Muscle of back (tissue), 11 donors: Measurements from ENCODE around the gene RDH5. TPM values are rescaled to one million over a fixed set of nuclear protein-coding genes. Genes with fewer than 3 reads are reported as not detected.

Experiments
- DNase-seq, 3 donors: peaks; one replicate each; pipeline versions ENCODE4 v3.0.0 to v3.0.0-alpha.2; 2013
- polyA plus RNA-seq, 10 donors: library from polyadenylated mRNA; unstranded; fragments of 120-200 nt; gene quantifications; one replicate each; pipeline ENCODE4 v1.2.1, GENCODE V29; 2013; ENCODE audit not compliant: insufficient read length in 10 of 10

Gene RDH5
- polyA plus RNA-seq, 10 donors: 9.3 to 49.9 (median 19.5) TPM

DNA sequence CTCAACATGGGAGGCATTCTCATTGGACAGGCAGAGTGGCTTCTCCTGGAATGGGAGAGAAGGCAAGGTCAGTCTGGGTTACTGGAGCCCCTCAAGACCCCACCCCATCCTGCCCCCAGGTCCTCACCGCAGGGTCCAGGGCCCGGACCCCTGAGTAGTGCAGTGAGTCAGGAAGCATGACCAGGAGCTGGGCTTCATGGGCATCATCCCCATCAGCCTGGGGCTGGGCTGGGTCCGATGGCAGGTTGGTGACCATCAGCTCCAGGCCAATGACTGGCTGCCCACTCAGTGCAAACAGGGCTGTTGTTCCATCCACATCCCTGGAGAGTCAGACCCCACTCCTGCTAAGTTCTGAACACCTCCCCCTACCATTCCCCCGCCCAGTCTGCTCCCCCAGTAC, 25.5 kb upstream of the RDH5 start:
- no peak for DNase-seq

DNA sequence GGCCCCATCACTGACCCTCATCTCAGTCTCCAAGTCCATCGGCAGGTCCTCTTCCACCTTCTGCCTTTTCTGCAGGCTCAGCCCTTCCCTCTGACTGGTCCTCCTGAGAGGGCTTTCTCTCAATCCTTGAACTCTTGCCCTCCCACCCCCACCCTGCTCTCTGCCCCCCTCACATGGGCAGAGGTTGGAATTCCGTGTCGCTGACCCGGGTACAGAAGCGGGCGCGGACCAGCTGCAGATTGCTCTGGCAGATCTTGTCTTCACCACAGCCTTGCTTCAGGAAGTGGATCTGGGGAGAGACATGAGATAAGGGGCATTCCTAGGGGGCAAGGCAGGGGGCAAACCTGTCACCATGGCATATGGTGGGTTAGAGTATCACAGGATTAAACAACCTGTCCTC, 24.8 kb upstream of the RDH5 start:
- DNase-seq: no peak

DNA sequence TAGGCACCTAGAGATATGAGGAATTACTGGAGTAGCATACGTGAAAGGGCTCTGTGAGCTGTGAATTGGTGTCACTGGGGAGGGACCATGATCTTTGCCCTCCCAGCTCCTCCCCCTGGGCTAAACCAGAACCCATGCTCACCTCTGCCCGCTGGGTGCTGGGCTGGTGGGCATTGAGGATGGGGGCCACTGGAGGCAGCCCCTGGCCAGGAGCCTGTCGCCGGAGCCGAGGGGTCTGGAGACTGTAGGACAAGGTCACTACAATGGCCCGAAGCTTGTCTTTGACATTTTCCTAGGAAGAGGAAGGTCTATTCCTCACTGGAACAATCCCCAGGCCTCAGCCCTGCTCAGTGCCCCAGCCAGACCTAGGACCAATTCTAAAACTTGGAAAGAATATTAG, 24.1 kb upstream of the RDH5 start:
- no peak for DNase-seq

DNA sequence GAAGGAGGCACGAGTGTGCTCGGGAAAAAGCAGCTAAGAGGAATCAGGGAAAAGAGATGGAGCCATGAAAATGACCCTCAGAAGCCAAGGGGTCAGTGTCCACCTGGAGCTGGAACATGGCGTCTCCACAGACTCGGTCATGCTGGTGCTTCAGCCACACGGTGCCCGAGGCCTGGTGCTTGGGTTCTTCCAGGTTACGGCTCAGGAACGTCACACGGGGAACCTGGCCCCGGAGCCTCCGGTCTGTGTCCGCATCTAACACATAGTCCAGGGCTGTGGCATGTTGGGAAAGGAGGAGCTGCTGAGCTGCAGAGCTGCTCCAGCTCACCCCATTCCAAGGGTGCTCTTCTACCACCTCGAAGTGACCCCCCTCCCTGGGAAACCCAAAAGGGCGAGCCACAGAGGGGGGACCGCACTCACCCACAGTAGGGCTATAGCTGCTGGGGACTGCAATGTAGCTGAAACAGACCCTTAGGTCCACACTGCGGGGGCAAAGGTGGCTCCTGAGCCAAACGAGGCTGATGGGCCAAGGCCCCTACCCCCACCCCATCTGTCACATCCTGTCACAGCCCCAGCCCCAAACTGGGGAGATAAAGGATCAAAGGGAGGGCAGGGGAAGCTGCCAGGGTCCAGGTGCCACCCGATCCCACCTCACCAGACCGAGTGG, 23.3 kb upstream of the RDH5 start:
- no peak for DNase-seq

DNA sequence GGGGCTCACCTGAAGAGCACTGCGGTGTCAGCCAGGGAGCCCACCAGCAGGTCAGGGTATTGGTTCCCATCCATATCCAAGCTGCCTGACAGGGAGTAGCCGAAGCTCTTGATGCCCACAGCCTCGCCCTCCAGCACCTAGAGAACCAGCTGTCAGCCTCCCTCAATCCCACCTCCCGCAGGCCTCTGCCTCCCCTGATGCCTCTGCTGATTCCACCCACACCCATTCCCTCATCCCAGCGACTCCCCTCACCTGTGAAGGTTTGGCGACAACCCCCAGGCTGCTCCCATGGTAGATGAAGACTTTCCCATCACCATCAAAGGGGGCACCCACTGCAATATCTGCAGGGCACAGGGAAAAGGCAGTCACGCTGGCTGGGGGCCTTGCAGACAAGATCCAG, 22.5 kb upstream of the RDH5 start:
- no peak for DNase-seq

DNA sequence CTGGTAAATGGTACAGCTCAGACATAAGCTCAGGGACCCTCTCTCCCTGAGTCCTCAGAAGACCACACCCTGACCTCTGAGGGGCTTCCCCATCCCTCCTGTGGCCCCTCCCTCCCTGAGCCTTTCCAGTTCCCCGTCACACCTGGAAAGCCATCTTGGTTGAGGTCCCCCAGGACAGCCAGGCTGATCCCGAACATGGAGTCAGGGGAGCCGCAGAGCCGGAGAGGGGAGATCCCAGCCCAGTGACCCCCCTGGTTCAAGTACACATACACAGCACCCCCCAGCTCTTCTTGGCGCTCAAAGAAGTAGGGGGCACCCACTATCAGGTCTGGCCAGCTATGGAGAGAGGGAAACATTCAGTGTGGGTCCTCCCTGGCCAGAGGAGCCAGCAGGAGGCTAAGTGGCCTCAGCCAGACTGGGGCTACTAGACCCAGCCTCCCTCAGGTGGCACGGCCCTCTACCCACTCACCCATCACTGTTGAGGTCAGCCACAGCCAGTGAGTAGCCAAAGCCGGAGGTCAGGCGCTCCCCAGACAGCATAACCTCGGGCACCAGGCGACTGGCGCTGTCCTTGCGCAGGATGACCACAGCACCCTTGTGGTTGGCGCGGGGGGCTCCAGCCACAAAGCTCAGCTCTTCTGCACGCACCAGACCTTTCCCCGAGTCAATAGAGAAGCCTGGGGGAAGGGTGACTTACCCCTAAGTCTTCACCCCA, 21.8 kb upstream of the RDH5 start:
- DNase-seq: no peak

DNA sequence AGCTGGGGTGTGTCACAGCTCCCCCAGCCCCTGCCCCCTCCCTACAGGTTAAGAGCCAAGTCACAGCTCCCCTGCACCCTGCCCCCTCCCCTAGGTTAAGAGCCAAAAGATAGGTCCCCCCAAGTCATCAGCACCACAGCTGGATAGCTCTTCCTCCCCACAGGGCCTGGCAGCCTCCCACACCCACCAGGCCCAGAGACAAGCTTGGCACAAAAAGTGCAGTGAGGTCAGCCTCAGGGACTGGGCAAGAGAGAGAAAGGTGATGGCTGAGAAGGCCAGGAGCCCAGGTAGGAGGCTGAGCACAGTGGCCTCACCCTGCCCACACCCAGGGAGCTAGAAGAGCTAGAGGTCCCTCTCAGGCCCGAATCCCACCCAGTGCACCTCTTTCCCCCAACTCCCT, 21.2 kb upstream of the RDH5 start:
- no peak for DNase-seq

DNA sequence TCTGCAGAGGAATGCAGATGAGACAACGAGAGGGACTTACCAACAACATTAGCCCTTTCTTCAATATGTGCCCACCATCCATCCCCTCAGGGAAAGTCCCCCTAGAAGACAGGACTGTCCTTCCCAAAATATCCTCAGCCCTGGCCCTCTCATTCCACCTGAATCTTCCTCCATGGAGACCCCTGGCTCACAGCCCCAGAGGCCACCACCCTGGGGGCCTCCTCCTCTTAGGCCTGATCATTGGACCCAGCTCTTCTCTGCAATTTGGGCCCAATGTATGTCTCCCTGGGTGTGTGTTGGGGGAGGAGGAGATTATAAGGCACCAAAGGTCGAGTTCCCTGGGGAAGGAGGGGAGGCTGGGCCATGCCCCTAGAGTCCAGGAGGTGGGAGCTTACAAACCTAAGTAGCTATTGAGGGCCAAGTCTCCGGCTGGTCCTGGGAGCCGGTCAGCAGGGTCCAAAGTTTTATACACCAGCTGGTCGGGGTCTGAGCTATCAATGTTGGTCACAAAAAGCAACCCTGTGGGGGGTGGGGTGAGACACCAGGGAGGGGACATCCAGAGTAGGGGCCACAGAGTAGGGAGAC, 20.6 kb upstream of the RDH5 start:
- no peak for DNase-seq

DNA sequence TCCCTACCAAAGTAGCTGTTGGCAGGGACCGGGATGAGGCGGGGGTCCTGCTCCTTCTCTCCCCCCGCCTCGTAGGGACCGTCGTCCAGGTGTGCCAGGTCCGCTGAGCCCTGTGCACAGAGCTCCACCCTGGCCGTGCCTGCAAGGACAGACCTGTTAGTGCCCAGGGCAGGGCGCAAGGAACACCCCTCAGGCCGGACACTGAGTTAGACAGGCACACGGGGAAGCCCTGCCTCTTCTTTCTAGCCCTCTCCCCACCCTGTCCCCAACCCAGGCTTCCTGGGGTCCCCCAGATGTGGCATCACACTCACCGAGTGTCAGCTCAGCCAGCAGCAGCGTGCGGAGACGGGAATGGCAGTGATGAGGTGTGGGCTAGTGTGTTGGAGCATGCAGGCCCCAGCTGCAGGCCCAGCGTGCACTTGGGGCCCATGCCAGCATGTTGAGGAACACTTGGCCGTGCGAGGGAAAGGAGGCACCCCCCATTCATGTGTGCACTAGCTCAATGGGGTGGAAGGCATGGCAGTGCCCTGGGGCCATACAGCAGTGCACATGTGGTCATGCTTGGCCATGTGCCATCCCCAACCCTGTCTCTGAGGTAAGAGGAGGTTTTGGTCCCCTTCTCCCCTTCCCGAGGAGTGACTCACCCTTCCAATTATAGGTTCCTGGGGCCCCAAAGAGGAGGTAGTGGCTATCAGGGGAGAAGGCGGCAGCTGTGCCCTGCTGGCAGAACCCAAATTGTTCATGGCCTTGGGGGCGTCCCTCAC, 19.8 kb upstream of the RDH5 start:
- DNase-seq: peak in 1 of 3 donors; percentile 19

DNA sequence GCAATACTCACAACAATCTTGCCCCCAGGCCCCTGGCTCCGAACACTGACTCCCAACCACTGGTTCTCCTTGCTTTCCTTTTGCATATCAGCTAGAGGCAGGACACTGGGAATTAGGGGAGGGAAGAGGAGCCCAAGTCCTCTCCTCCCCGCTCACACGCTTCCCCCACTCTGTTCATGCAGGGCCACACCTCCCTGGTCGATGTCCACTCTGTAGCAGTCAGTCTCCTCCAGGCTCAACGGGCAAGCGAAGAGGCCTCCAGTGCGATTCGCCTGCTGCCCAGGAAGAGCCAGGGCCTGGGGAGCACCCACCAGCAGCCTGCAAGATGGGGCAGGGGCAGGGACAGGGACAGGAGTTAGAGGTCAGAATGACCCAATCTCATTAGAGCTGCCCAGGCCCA, 17.3 kb upstream of the RDH5 start:
- DNase-seq: no peak

DNA sequence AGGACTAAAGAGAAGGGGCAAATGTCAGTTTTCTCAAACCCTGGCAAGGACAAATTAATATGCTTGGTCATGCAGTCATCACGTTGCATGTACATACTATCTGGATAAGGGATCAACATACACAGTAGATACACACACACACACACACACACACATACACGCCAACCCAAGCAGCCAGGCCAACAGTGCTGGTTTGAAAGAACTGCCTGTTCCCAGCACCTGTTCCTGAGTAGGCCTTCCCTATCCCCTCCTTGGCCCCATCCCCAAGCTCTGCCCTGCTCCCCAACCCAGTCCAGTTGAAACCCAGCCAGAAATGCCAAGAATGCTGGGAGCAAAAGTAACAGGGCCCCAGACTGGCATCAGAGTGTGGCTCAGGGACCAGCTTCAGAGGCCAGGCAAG, 16.9 kb upstream of the RDH5 start:
- DNase-seq: peak; percentile 80 to 83 (median 82)

DNA sequence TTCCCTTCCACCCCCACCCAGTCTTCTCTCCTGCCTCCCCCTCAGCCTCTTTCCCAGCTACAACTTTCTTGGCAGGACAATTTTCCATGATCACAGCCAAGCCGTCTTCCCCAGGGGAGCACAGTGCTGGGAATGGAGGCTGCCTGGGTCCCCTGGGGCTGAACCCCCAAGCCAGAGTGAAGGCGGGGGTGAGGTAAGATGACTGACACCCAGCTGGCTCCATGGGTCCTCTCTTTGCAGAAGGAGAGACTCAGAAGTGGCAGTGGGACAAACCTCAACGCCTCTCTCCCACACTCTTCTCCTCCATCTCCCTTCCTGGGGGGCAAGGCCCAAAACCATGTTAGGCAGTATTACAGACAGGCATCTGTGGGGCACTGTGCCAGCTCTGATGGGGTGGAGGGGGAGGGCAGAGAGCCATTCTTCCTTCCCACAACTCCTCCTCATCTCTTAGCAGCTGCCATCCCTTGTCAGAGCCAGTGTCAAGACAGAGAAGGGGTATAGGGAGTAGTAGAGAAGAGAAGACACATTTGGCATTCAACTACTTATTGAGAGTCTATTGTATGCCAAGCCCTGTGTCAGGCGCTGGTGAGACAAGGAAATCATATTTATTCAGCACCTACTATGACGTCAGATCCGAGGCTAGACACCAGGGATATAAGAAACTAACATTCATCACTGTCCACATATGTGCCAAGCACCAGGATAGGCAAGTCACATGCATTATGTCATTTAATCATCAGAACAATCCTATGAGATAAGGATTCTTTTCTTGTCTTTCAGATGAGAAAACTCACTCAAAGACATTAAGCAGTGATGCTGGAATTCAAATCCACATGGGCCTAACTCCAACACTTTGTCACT, 16.1 kb upstream of the RDH5 start:
- DNase-seq: peak in 2 of 3 donors; percentile 77 to 84

DNA sequence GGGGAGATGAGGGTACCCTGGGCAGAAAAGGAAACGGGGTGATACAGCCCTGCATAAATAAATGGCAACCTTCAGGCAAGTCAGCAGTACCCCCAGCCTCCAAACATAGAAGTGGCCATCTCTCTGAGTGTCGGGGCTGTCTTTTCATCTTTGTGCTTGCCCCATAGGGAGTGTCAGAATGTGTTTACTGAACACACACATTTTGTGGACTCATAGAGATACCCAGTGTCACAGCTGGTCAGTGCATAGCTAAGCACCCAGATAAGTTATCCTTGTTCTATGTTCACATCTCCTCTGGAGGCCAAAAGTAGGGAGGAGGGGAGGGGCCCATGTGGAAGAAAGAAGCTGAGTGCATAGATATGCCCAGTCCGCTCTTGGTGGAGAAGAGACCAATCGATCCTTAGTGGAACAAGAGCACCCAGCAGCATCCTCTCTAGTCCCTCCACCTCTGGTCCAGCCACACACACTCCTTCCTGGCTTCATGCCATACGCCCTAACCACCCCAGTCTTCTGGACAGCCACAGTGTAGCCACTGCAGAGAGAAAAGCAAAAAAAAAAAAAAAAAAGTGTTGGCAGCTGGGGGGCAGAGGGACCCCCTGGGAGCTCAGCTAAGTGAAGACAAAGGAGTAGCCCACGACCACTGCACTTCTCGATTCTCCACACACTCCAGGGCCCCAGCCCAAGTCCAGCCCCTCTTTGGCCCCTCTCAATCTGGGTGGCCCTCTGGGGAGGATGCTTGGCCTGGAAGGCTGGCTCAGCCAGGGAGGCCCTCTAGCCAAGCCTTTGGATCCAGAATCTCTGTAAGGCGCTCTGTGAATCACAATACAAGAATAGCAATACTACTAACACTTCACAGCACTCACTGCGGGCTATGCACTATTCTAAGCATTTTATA, 15.1 kb upstream of the RDH5 start:
- peak in 1 of 3 donors; percentile 76 for DNase-seq

DNA sequence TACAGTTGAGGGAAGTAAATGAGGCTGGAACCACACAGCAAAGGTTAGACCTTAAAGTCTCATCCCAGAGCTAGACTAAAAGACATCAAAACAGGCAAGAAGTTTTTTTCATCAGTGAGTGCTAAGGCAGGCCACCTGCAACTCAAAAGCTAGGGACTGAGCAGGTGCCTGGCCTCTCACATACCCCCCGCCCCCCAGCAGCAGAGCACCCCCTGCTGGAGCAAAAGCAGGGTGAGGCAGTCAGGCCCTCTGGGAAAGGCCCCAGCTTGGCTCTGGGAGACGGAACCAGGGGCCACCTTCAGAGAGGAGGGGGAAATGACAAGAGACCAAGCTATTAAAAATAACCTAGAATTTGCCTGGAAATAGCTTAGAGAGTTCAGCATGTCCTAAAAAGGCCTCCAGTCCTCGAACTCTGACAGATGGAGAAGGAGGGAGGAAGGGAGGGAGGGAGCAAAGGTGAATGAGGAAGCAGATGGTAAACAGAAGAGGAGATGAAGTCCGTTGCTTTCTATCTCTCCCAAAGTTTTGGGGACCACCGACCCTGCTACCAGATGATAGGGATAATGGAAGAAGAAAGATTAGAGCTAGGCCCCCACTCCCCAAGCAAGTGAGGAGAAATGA, 14.3 kb upstream of the RDH5 start:
- DNase-seq: peak in 1 of 3 donors; percentile 44

DNA sequence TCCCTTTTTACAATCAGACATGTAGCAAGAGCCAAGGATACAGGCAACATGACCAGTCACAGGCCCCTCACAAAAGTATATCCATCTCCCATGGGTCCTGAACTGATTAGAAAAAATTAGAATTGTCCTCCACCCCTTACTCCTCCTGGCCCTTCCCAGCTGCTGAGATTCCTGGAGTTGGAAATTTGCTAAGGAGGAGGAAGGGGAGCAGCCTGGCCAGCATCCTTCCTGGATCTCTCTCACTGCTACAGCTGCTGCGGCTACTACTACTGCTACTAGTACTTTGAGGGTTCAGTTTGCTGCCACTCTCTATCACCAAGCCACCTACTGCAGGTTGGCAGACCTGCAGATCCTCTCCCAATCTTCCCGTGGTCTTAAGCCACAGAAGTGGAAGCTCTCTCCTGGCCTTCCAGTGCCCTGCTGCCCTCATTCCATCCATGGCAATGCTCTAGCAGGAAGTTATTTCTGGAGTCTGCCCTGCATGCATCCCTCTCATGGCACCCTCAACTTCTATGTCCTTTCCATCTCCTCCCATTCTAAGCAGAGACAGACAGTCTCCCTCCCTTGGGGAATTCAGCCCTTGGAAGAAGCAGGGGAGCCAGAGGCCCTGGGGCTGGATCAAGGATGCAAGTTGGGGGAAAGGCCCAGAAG, 13.5 kb upstream of the RDH5 start:
- DNase-seq: peak in 1 of 3 donors; percentile 70

DNA sequence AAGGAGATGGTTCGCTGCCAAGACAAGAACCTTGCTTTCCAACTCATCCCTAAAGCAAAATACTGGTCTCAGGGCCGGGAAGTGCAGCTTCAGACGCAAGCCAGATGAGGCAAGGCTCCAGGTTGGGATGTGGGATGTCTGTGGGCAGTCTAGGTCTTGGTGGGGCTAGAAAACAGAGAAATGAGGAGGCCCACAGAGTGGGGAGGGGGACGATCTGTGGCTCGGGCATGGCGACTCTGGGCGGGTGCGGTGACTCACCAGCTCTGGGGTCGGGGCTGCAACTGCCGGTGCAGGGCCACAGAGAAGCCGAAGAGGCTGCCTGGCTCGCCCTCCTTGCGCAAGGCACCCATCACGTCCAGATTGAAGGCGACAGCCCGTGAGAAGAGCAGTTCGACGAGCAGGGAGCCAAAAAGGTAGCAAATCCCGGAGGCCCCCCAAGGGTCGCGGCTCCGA, 12.9 kb upstream of the RDH5 start:
- no peak for DNase-seq

DNA sequence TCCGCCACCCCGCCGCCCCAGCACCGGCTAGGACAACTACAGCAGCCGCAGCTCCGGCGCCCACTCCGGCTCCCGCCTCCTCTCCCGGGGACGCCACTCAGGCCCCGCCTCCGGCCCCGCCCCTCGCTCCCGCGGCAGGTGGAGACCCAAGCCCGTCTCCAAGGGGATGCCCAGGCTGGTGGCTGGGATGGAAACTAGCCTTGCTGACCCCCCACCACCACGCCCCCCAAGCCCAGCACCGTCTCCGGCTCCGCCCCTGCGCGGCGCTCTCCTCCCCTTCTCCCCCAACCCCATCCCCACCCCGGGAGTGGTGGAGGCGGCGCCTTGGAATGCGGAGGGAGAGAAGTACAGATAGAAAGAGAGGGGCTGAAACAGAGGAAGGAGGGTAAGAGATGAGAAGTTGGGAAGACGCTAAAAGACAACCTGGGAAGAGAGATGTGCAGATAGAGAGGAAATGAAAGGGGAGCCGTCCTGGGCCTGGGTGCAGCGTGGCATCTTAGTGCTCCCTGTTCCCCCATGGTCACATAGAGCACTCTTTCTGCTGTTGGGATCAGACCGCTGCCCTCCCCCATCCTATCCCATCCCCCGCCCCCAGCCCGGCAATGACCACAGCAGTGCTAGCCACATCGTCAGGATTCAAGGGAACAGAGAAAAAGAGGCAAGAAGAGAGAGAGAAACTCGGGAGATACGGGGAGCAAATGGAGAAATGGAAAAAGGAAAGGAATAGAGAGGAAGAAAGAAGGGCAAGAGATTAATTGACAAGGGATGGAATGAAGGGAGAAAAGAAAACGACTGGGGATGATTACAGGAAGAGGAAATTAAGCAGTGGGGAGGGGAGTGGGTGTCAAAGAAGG, 12.1 kb upstream of the RDH5 start, which contains the start of gene ITGA7:
ITGA7 (minus strand) TSS at position 64 of the 854 bp plus-strand sequence. CDS start 222 bp downstream, outside the sequence.
- peak in 1 of 3 donors; percentile 80 for DNase-seq

DNA sequence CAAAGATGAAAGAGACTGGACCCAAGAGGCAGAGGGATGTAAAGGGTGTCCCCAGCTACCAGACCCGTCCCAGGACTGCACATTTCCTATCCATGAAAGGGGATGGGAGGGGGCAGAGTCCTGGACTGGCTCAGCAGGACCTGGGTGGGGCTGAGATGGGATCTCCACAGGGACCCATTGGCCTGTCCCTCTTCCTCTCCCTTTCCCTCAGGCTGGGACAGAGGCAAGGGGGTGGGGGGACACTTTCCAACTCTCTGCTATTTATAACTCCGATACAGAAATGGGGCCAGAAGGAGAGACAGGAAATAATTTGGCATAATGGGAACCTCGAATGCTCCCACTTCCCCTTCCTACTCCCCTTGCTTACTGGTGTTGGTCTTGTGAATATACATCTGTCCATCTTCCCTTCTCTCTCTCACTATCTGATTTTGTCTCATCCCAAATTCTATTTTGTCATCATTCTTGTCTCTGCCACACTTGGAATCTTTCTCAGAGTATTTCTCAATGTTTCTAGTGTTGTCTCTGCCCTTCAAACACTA, 11.4 kb upstream of the RDH5 start:
- peak in 1 of 3 donors; percentile 39 for DNase-seq
